Loucy (cell line): ENCODE measurements around the gene DYNC2H1.

ENCODE experiments used
- H2AFZ ChIP-seq: fragments of 200-600 bp; sonication (generic); 2 replicates; pipeline ENCODE4 v1.6.0; 2016; ENCODE audit warnings: antibody characterized with exemption, mild to moderate bottlenecking, low read length, moderate library complexity
- H3F3A ChIP-seq: fragments of 200-600 bp; 2 replicates; pipeline ENCODE4 v1.6.0; 2016; ENCODE audit warnings: antibody characterized with exemption, low read depth, mild to moderate bottlenecking
- H3K27me3 ChIP-seq: fragments of 200-600 bp; sonication (generic); 2 replicates; pipeline ENCODE4 v1.6.1; 2014; ENCODE audit warnings: low read length, mild to moderate bottlenecking; ENCODE audit not compliant: insufficient read depth, poor library complexity, severe bottlenecking
- H3K36me3 ChIP-seq: fragments of 200-600 bp; sonication (generic); 2 replicates; pipeline ENCODE4 v1.6.1; 2016; ENCODE audit warnings: low read length; ENCODE audit not compliant: insufficient read depth
- H3K4me1 ChIP-seq: fragments of 200-600 bp; sonication (generic); 2 replicates; pipeline ENCODE4 v1.5.1; 2014; ENCODE audit warnings: low read length, mild to moderate bottlenecking; ENCODE audit not compliant: insufficient read depth, poor library complexity, severe bottlenecking
- H3K4me2 ChIP-seq: fragments of 200-600 bp; sonication (generic); 2 replicates; pipeline ENCODE4 v1.6.0; 2014; ENCODE audit warnings: antibody characterized with exemption, low read length, low read depth, mild to moderate bottlenecking; ENCODE audit not compliant: poor library complexity, severe bottlenecking
- H3K4me3 ChIP-seq: fragments of 200-600 bp; sonication (generic); 2 replicates; pipeline ENCODE4 v1.5.1; 2014; ENCODE audit warnings: low read length, mild to moderate bottlenecking, mixed read lengths; ENCODE audit not compliant: poor library complexity, severe bottlenecking
- H3K79me2 ChIP-seq: fragments of 200-600 bp; sonication (generic); 2 replicates; pipeline ENCODE4 v1.6.1; 2014; ENCODE audit warnings: low read length; ENCODE audit not compliant: insufficient read depth
- H3K9ac ChIP-seq: fragments of 200-600 bp; sonication (generic); 2 replicates; pipeline ENCODE4 v1.6.0; 2014; ENCODE audit warnings: mild to moderate bottlenecking, low read depth, low read length, moderate library complexity; ENCODE audit not compliant: poor library complexity, severe bottlenecking
- H3K9me2 ChIP-seq: fragments of 200-600 bp; sonication (generic); replicated peaks from 2 replicates; pipeline ENCODE4 v1.6.1; 2016; ENCODE audit warnings: low read depth, low read length, mixed read lengths
- H3K9me3 ChIP-seq: fragments of 200-600 bp; sonication (generic); 2 replicates; pipeline ENCODE4 v1.6.1; 2014; ENCODE audit warnings: mild to moderate bottlenecking, antibody characterized with exemption, low read length, low read depth; ENCODE audit not compliant: insufficient read depth
- H4K20me1 ChIP-seq: fragments of 200-600 bp; sonication (generic); 2 replicates; pipeline ENCODE4 v1.6.0; 2014; ENCODE audit warnings: antibody characterized with exemption, low read length, mild to moderate bottlenecking; ENCODE audit not compliant: insufficient read depth, poor library complexity, severe bottlenecking
- CTCF ChIP-seq: fragments of 200-600 bp; sonication (generic); conservative IDR thresholded peaks from 2 replicates; pipeline ENCODE4 v1.5.1; 2014; ENCODE audit warnings: mild to moderate bottlenecking, antibody characterized with exemption, low read length
- EZH2phosphoT487 ChIP-seq: fragments of 200-600 bp; IDR thresholded peaks from 2 replicates; pipeline ENCODE4 v1.6.1; 2018; ENCODE audit warnings: antibody characterized with exemption, mild to moderate bottlenecking, moderate library complexity, borderline replicate concordance

Gene DYNC2H1

GRCh38 chr11:103453915-103454709 is 344.9 kb downstream of the DYNC2H1 start:
- Histone ChIP-seq H3K9me3 (no peaks in the 10 kb centered on the region), H3K79me2 (no peaks in the 10 kb centered on the region), H3F3A (no peaks in the 10 kb centered on the region), H3K9ac (no peak overlapping the region), H2AFZ (0 out of 2 replicates have a peak overlapping the region, but pooled peaks have one; percentile 17), H4K20me1 (no peaks in the 10 kb centered on the region), H3K9me2 (no peaks in the 10 kb centered on the region), H3K27me3 (no peaks in the 10 kb centered on the region), H3K36me3 (no peaks in the 10 kb centered on the region), H3K4me1 (no peaks in the 10 kb centered on the region), H3K4me3 (no peak overlapping the region), H3K4me2 (no peak overlapping the region)
- TF ChIP-seq EZH2phosphoT487 (no peak), CTCF (no peak)

GRCh38 chr11:103464420-103464819 is 355.2 kb downstream of the DYNC2H1 start:
- no peak overlapping the region for H3K9ac ChIP-seq
- no peak overlapping the region for H2AFZ ChIP-seq
- H3K9me3 ChIP-seq, result no peaks in the 10 kb centered on the region
- no peaks in the 10 kb centered on the region for H3K27me3 ChIP-seq
- no peaks in the 10 kb centered on the region for H3K9me2 ChIP-seq
- H3K4me2 ChIP-seq, result no peak overlapping the region
- H3K79me2 ChIP-seq, result no peaks in the 10 kb centered on the region
- H3F3A ChIP-seq, result no peaks in the 10 kb centered on the region
- no peak overlapping the region for H3K4me3 ChIP-seq
- H3K4me1 ChIP-seq, result no peaks in the 10 kb centered on the region
- no peaks in the 10 kb centered on the region for H3K36me3 ChIP-seq
- H4K20me1 ChIP-seq, result no peaks in the 10 kb centered on the region
- no peak for TF ChIP-seq EZH2phosphoT487
- no peak; the same call in 1 of the 2 replicates for TF ChIP-seq CTCF

GRCh38 chr11:103465555-103466140 is 356.4 kb downstream of the DYNC2H1 start:
- Histone ChIP-seq H3K9me2 (no peaks in the 10 kb centered on the region), H4K20me1 (no peaks in the 10 kb centered on the region), H3K9ac (no peak overlapping the region), H3K9me3 (no peaks in the 10 kb centered on the region), H3F3A (no peaks in the 10 kb centered on the region), H3K4me3 (no peak overlapping the region), H3K36me3 (no peaks in the 10 kb centered on the region), H3K79me2 (no peaks in the 10 kb centered on the region), H3K27me3 (no peaks in the 10 kb centered on the region), H3K4me2 (no peak overlapping the region), H3K4me1 (no peaks in the 10 kb centered on the region), H2AFZ (0 out of 2 replicates have a peak overlapping the region, but pooled peaks have one; percentile 4)
- TF ChIP-seq CTCF, result no peak
